Measurements from ENCODE around the gene TSHZ1. TPM values are rescaled to one million over a fixed set of nuclear protein-coding genes. Genes with fewer than 3 reads are reported as not detected.
A peak's percentile ranks its signal among the peaks of the same experiment; 100 is the strongest.

The TSHZ1 gene
- total RNA-seq, 2 experiments from 2014 or later = 12.7 to 13.9 TPM

DNA sequence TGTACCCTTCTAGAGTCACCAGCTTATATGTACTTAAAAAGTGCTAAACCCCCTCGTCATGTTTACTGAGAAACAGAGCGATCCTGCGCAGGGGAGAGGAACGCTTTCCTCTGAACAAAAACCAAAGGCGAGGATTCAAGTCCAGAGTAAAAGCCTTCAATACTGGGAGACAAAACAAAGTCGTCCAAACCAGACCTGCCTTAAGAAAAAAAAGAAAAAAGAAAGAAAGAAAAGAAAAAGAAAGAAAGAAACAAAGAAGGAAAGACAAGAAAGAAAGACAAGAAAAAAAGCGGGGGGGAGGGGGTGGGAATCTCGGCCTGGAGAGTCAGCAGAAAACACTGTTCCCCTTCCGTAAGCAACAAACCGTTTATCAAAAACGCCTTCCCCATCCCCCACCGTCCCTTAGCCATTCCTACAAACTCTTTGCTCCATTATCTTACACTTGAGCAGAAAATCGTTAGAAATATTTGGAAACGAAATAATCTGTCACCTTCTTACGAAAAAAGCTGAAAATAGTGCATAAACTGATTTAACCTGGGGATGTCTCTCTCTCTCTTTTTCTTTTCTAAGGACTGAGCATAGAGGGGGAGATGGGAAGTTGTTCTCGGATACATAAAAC lies 5.0 kb upstream of the TSHZ1 start:
- intact Hi-C loops (cut with micrococcal nuclease) = loop anchor here (5.0 kb wide), 1 partner anchor 308 kb away; no protein-coding TSS in a partner anchor
- DNase-seq = no peak
- Mint-ChIP-seq H3K9me3 (no peaks in the 10 kb centered on the region), H3K27me3 (no peaks in the 10 kb centered on the region), H3K4me1 (ENCODE audit: low read depth) (peaks cover 51% of the 10 kb centered on the region), H3K27ac (no peak overlapping the region), H3K4me3 (peak overlapping the region; percentile 55), H3K36me3 (peaks cover 11% of the 10 kb centered on the region)
- ChIA-PET CTCF (no interaction called here), POLR2A (no interaction called here)

DNA sequence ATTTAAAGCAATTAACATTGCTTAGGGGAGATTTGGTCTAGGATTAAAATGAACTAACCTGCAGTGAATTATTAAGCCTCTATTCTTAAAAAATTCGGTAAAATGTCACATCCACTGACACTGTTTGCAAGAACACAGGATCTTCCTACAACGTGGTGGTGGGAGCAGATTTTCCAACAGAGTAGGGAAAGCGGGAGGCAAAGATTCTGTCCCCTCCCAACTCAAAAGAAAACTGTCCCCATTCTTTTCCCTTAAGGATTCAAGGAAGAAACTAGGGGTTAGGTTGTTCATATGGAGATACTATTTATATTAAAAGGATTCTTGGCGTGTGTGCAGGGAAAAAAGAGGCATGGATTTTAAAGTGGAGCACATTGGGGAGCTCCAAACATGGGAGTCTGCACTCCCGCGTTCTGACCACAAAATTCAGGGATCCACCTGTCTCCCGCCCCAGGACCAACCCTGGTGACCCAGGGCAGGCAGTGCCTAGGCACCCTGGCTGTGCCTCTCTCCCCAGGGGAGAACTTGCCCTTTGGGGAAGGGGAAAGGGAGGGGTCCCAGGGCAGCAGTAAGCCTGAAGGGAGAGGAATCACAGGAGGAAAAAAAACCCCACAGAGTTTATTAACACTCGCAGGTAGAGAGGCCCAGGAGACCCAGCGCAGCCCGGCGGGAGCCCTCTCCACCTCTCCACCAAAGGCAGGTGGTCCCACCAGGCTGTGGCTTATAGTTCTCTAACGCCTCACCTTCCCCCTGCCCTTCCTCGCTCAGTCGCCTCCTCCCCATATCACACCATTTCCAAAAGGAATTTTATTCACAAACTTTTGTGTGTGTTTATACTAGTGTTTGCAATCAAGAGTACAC lies 3.9 kb upstream of the TSHZ1 start:
- ChIA-PET CTCF (no interaction called here), POLR2A (interaction anchor here (0.7 kb wide), 1 partner anchor 9 kb away, joined by 5 read pairs; no protein-coding TSS in a partner anchor)
- Mint-ChIP-seq H3K36me3 (peaks cover 12% of the 10 kb centered on the region), H3K4me1 (ENCODE audit: low read depth) (peaks cover 42% of the 10 kb centered on the region), H3K27me3 (no peaks in the 10 kb centered on the region), H3K4me3 (peak overlapping the region; percentile 99), H3K27ac (no peak overlapping the region), H3K9me3 (no peaks in the 10 kb centered on the region)
- DNase-seq = no peak
- intact Hi-C loops (cut with micrococcal nuclease) = loop anchor here (5.0 kb wide), 1 partner anchor 309 kb away; no protein-coding TSS in a partner anchor

- intact Hi-C loops (cut with micrococcal nuclease) = loop anchor here (2.0 to 5.0 kb wide), 2 partner anchors 310 to 709 kb away; no protein-coding TSS in a partner anchor
- no peak for DNase-seq
- POLR2A ChIA-PET = interaction anchor here (0.7 to 0.8 kb wide), 2 partner anchors 9 to 39 kb away, joined by 5 read pairs; no protein-coding TSS in a partner anchor
- Mint-ChIP-seq H3K27me3 (no peaks in the 10 kb centered on the region), H3K4me3 (peak overlapping the region; percentile 99), H3K4me1 (ENCODE audit: low read depth) (peaks cover 43% of the 10 kb centered on the region), H3K36me3 (peaks cover 11% of the 10 kb centered on the region), H3K27ac (peak overlapping the region; percentile 93), H3K9me3 (no peaks in the 10 kb centered on the region)
- CTCF ChIA-PET = no interaction called here
Measured at GRCh38 chr18:75207310-75208154, 3.1 kb upstream of the TSHZ1 start.

- DNase-seq = peak; percentile 72
- H3K27me3 Mint-ChIP-seq = no peaks in the 10 kb centered on the region
- peaks cover 47% of the 10 kb centered on the region for H3K4me1 Mint-ChIP-seq (ENCODE audit: low read depth)
- POLR2A ChIA-PET = interaction anchor here (0.8 kb wide), 1 partner anchor 38 kb away, joined by 5 read pairs; no protein-coding TSS in a partner anchor
- CTCF ChIA-PET = no interaction called here
- intact Hi-C loops (cut with micrococcal nuclease) = loop anchor here (2.0 to 5.0 kb wide), 2 partner anchors 311 to 709 kb away; no protein-coding TSS in a partner anchor
- H3K27ac Mint-ChIP-seq = peak overlapping the region; percentile 93
- peaks cover 11% of the 10 kb centered on the region for H3K36me3 Mint-ChIP-seq
- H3K9me3 Mint-ChIP-seq = no peaks in the 10 kb centered on the region
- peak overlapping the region; percentile 99 for H3K4me3 Mint-ChIP-seq
Measured at GRCh38 chr18:75208155-75208835, 2.3 kb upstream of the TSHZ1 start.

DNA sequence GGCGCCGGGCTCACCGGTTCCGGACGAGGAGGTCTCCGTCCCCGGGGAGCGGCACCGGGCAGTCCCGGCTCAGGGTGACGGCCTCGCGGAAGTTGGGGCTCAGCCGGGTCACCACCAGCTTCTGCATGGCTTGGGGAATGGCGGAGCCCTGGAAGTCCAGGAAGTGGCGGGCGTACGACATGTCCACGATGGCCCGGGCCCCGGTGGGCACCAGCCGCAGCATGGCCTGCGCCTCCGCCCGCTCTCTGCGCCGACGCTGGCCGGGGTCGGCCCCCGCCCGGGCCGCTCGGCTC lies 1.8 kb upstream of the TSHZ1 start:
- intact Hi-C loops (cut with micrococcal nuclease) = loop anchor here (1.0 to 5.0 kb wide), 3 partner anchors 213 to 710 kb away; no protein-coding TSS in a partner anchor
- peaks cover 11% of the 10 kb centered on the region for H3K36me3 Mint-ChIP-seq
- no peaks in the 10 kb centered on the region for H3K27me3 Mint-ChIP-seq
- H3K27ac Mint-ChIP-seq = peak overlapping the region; percentile 93
- ChIA-PET CTCF (no interaction called here), POLR2A (interaction anchor here (1.0 to 1.5 kb wide), 2 partner anchors 138 to 611 kb away, joined by 3 to 5 read pairs; partner anchors contain the start of gene ZNF407)
- peaks cover 50% of the 10 kb centered on the region for H3K4me1 Mint-ChIP-seq (ENCODE audit: low read depth)
- no peak for DNase-seq
- H3K4me3 Mint-ChIP-seq = peak overlapping the region; percentile 99
- H3K9me3 Mint-ChIP-seq = no peaks in the 10 kb centered on the region

DNA sequence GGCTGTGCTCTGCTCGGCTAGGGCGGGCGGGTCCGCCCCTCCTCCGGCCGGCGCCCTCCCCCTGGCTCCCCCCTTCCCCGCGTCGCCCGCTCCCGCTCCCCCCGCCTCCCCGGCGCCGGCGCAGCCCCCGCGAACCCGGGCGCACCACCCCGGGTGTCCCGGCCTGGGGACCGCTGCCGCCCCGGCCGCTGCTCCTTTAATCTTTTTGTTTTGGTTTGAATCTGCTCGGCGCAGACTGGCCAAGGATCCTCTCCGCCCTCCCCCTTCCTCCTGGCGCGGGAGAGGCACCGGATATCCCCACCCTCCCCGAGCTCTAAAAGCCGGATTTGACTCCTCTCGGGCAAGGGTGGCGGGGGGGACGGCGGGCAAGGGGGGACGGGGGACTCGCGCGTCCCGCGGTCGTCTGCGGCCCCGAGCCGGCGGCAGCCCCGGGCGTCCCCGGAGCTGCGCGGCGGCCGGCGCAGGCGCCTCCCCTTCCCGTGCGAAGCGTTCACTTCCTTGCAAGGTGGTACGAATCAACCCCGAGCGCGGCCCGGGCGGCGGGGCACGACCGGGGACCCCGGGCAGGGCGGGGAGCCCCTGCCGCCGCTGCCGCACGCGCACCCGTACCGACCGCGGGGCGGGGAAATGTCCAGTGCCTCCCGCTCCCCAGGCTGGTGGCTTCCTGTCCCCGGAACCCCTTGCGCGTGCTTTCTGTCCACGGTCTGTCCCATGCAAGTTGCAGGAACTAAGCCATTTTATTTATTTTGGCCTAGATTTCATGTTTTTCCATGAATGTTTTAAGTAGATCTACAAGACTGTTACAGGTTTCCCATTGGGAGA lies 1.3 kb upstream of the TSHZ1 start, which contains the start of gene PTGR3:
Gene PTGR3 (minus strand): TSS at position 11 of the 822 bp plus-strand sequence. CDS start 81 bp downstream, outside the sequence.
- Mint-ChIP-seq H3K27me3 (no peaks in the 10 kb centered on the region), H3K36me3 (peaks cover 11% of the 10 kb centered on the region), H3K9me3 (no peaks in the 10 kb centered on the region), H3K27ac (peak within 1 kb of the TSS; percentile 98), H3K4me3 (peak within 1 kb of the TSS; percentile 99), H3K4me1 (ENCODE audit: low read depth) (peaks cover 56% of the 10 kb centered on the region)
- intact Hi-C loops (cut with micrococcal nuclease) = loop anchor here (1.0 to 5.0 kb wide), 3 partner anchors 214 to 711 kb away; no protein-coding TSS in a partner anchor
- ChIA-PET POLR2A (interaction anchor here (1.0 to 1.7 kb wide), 6 partner anchors 37 to 611 kb away, joined by 3 to 7 read pairs (median 4); partner anchors contain the start of gene ZNF407), CTCF (no interaction called here)
- peak; percentile 91 for DNase-seq

GRCh38 chr18:75209951-75210258 lies 692 bp upstream of the TSHZ1 start:
- ChIA-PET POLR2A (interaction anchor here (1.0 to 1.7 kb wide), 6 partner anchors 32 to 404 kb away, joined by 3 to 7 read pairs (median 4); no protein-coding TSS in a partner anchor), CTCF (no interaction called here)
- peak overlapping the region; percentile 98 for H3K27ac Mint-ChIP-seq
- intact Hi-C loops (cut with micrococcal nuclease) = loop anchor here (1.0 to 5.0 kb wide), 10 partner anchors 37 to 1282 kb away; partner anchors contain the start of genes TIMM21 and ZNF407
- H3K9me3 Mint-ChIP-seq = no peaks in the 10 kb centered on the region
- DNase-seq = no peak
- peaks cover 11% of the 10 kb centered on the region for H3K36me3 Mint-ChIP-seq
- peak overlapping the region; percentile 90 for H3K4me3 Mint-ChIP-seq
- H3K4me1 Mint-ChIP-seq (ENCODE audit: low read depth) = peaks cover 59% of the 10 kb centered on the region
- no peaks in the 10 kb centered on the region for H3K27me3 Mint-ChIP-seq

DNA sequence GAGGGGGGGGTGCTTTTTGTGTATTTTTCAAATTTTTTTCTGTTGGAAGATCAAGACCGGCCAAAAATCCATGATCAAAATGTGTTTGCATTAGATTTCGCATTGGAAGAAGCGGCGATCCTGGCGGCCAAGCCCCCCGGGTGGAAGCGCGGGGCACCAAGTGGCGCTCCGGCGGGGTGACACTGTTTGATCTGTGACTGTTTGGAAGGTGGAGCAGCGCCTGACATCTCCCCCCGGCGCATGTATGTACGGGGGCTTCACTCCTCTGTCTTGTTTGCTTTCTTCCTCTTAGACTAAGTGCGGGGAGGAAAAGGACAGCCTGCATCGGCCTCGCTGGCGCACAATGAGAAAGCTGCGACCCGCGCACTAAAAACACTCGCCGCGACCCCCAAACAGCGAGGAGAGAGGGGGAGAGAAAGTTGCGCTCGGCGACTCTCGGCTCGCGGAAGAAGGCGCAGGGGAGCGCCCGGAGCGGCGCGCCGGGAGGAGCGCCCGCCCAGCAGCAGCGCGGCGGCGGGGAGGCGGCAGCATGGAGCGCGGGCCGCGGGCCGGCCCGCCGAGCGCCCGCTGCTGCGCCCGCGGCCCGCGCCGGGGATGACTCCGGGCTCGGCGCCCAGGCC lies 515 bp downstream of the TSHZ1 start:
- ChIA-PET CTCF (no interaction called here), POLR2A (interaction anchor here (0.8 to 1.7 kb wide), 5 partner anchors 31 to 712 kb away, joined by 3 to 7 read pairs (median 4); no protein-coding TSS in a partner anchor)
- Mint-ChIP-seq H3K4me3 (peak overlapping the region; percentile 90), H3K27me3 (no peaks in the 10 kb centered on the region), H3K9me3 (no peaks in the 10 kb centered on the region), H3K4me1 (ENCODE audit: low read depth) (peaks cover 56% of the 10 kb centered on the region), H3K27ac (peak overlapping the region; percentile 98), H3K36me3 (peaks cover 9% of the 10 kb centered on the region)
- DNase-seq = no peak
- intact Hi-C loops (cut with micrococcal nuclease) = loop anchor here (5.0 kb wide), 2 partner anchors 51 to 1281 kb away; no protein-coding TSS in a partner anchor

DNA sequence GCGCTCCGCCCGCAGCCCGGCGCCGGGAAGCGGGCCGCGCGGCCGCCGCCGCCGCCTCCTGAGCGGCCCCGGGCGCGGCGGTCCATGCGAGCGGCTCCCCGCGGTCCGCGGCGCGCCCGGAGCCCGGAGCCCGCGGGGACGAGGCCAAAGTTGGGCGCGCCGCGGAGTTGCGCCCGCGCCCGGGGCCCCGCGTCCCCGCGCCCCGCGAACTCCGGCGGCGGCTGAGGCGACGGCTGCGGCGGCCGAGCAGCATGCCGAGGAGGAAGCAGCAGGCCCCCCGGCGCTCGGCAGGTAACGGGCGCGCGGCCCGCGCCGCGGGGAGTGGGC lies 992 bp downstream of the TSHZ1 start:
- DNase-seq = no peak
- no peak overlapping the region for H3K27ac Mint-ChIP-seq
- ChIA-PET POLR2A (no interaction called here), CTCF (no interaction called here)
- no peaks in the 10 kb centered on the region for H3K9me3 Mint-ChIP-seq
- no peaks in the 10 kb centered on the region for H3K27me3 Mint-ChIP-seq
- H3K4me1 Mint-ChIP-seq (ENCODE audit: low read depth) = peaks cover 56% of the 10 kb centered on the region
- intact Hi-C loops (cut with micrococcal nuclease) = loop anchor here (5.0 kb wide), 2 partner anchors 51 to 1281 kb away; no protein-coding TSS in a partner anchor
- peaks cover 8% of the 10 kb centered on the region for H3K36me3 Mint-ChIP-seq
- H3K4me3 Mint-ChIP-seq = no peak overlapping the region

Measured in activated CD4-positive, alpha-beta memory T cell treated with anti-CD3 and anti-CD28 coated beads for 36 hours (primary cell).